Heart right ventricle (tissue), 16 donors: ENCODE measurements around the gene TST. TPM values are rescaled to one million over a fixed set of nuclear protein-coding genes. Genes with fewer than 3 reads are reported as not detected.

ENCODE experiments used
- ATAC-seq, 8 donors: fragments of 200-7000 bp; cut with Tn5 transposase; one replicate each; pipeline ENCODE4 v1.9.1; 2020; ENCODE audit warnings: mild to moderate bottlenecking in 8 of 8, moderate library complexity in 8 of 8, moderate number of reproducible peaks in 1 of 8
- DNase-seq, 2 donors: peaks; one replicate each; pipeline ENCODE4 v3.0.0-alpha.2; 2020
- H3K27ac ChIP-seq, 10 donors: fragments of 200-600 bp; sonication (generic) in 2 of 10; one replicate each; pipeline versions ENCODE4 v1.5.0 to v1.8.0; 2020 to 2022; ENCODE audit warnings: mild to moderate bottlenecking in 3 of 10
- H3K27me3 ChIP-seq, 7 donors: fragments of 200-600 bp; one replicate each; pipeline ENCODE4 v1.8.0; 2021 to 2022; ENCODE audit warnings: mild to moderate bottlenecking in 2 of 7
- H3K36me3 ChIP-seq, 9 donors: fragments of 200-600 bp; sonication (generic) in 1 of 9; one replicate each; pipeline versions ENCODE4 v1.5.0 to v1.8.0; 2020 to 2022; ENCODE audit warnings: mild to moderate bottlenecking in 2 of 9
- H3K4me1 ChIP-seq, 9 donors: fragments of 200-600 bp; sonication (generic) in 1 of 9; one replicate each; pipeline versions ENCODE4 v1.5.0 to v1.8.0; 2020 to 2022; ENCODE audit warnings: mild to moderate bottlenecking in 4 of 9
- H3K4me3 ChIP-seq, 10 donors: fragments of 200-600 bp; sonication (generic) in 2 of 10; one replicate each; pipeline versions ENCODE4 v1.5.0 to v1.8.0; 2020 to 2022; ENCODE audit warnings: mild to moderate bottlenecking in 7 of 10, moderate library complexity in 2 of 10
- H3K9me3 ChIP-seq, 11 donors: fragments of 200-600 bp in 10 of 11; sonication (generic) in 2 of 11; one replicate each; pipeline versions ENCODE4 v1.5.0 to v1.8.0; 2013 to 2022; ENCODE audit warnings: mild to moderate bottlenecking in 2 of 11, control low read depth in 1 of 11, moderate library complexity in 1 of 11
- WGBS, 2 donors: extraction: QIAGEN DNeasy Blood & Tissue Kit; methylation state at CpG; one replicate each; pipeline ENCODE4 v1.1.7; 2013; ENCODE audit warnings: inconsistent platforms in 1 of 2; 5-methylcytosine and 5-hydroxymethylcytosine counted together
- intact Hi-C, 10 donors: fragments of 100-400 bp; cut with DNase I; formaldehyde crosslinking; loops; one replicate each; pipeline versions ENCODE4 v1.11.1 to v1.14.2; 2022
- polyA plus RNA-seq, 2 donors: library from polyadenylated mRNA; stranded (reverse); fragments of 200-250 nt; gene quantifications; one replicate each; pipeline ENCODE4 v1.2.3, GENCODE V29; 2013
- total RNA-seq, 10 donors: library from RNA; stranded (reverse); fragmentation: NEBNext Ultra II Directional in 3 of 10; extraction: Animal tissue kit (Norgen Biotek cat#: 25700) in 3 of 10; gene quantifications; one replicate each; pipeline versions ENCODE4 v1.2.1 to v1.2.4, GENCODE V29; 2021 to 2023
- TF ChIP-seq, protein P1 (sequence below), 9 donors: fragments of 200-600 bp; sonication (generic) in 2 of 9; IDR thresholded peaks; one replicate each; pipeline versions ENCODE4 v1.5.0 to v1.8.0; 2021 to 2022; ENCODE audit warnings: antibody characterized with exemption in 9 of 9, mild to moderate bottlenecking in 5 of 9, moderate library complexity in 1 of 9
- donor health status: Arrhythmogenic right ventricular cardiomyopathy.
- donor health status: ischemic (EF 13 %, LVEDD 7.1; RV severe dilation, severe dysfunction).
- donor health status: healthy with polysubstance abuse.
- donor health status: DM: no; HTN: yes; CAD: no.
- donor health status: DM: no; HTN: no; CAD: no.
- donor health status: ischemic (EF 25% LVEDD 6.9; RV normal size, moderate dysfunction).
- donor health status: ischemic (EF 25% LVEDD 5.7; RV mildly dilated, moderate dysfunction).
- donor health status: healthy.
- donor health status: DM: yes; HTN: yes; CAD: no.
- donor health status: Ischemic cardiomyopathy.
- donor health status: ischemic (EF 35%, LVEDD 5.7; RV mildly dilated, moderate dysfunction).
- donor health status: nonischemic (EF 11% LVEDD 7.7; RV severe dilation, severe dysfunction).
- donor health status: DM: yes; HTN: yes; CAD: no.
- donor health status: PGD.
- donor health status: ischemic (EF 29% LVEDD 5.4; RV normal size, mild dysfunction).
- donor health status: nonischemic (EF 23%, LVEDD 6.1; RV moderate dilation, normal function).

Gene TST
- total and polyA plus RNA-seq, 12 donors = 34.1 to 87.4 (median 50.6) TPM

- Histone ChIP-seq H3K36me3 (no peaks in the 10 kb centered on the region), H3K4me3 (no peak overlapping the region), H3K9me3 (peaks cover 0 to 3% (median 0%) of the 10 kb centered on the region in 11 donors), H3K4me1 (peaks cover 0 to 9% (median 0%) of the 10 kb centered on the region in 9 donors), H3K27ac (no peak overlapping the region), H3K27me3 (peaks cover 0 to 15% (median 9%) of the 10 kb centered on the region in 7 donors)
- TF ChIP-seq, protein P1, sequence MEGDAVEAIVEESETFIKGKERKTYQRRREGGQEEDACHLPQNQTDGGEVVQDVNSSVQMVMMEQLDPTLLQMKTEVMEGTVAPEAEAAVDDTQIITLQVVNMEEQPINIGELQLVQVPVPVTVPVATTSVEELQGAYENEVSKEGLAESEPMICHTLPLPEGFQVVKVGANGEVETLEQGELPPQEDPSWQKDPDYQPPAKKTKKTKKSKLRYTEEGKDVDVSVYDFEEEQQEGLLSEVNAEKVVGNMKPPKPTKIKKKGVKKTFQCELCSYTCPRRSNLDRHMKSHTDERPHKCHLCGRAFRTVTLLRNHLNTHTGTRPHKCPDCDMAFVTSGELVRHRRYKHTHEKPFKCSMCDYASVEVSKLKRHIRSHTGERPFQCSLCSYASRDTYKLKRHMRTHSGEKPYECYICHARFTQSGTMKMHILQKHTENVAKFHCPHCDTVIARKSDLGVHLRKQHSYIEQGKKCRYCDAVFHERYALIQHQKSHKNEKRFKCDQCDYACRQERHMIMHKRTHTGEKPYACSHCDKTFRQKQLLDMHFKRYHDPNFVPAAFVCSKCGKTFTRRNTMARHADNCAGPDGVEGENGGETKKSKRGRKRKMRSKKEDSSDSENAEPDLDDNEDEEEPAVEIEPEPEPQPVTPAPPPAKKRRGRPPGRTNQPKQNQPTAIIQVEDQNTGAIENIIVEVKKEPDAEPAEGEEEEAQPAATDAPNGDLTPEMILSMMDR (IDR thresholded peaks at IDR 0.05) = no peak
- no peak for ATAC-seq
- WGBS, 2 donors = 68 to 76% methylated on average over 2 of the region's 2 CpGs
- intact Hi-C loops = no loop called here
- no peak for DNase-seq
Observed at GRCh38 chr22:36965696-36966095, 53.6 kb downstream of the TST start.

DNA sequence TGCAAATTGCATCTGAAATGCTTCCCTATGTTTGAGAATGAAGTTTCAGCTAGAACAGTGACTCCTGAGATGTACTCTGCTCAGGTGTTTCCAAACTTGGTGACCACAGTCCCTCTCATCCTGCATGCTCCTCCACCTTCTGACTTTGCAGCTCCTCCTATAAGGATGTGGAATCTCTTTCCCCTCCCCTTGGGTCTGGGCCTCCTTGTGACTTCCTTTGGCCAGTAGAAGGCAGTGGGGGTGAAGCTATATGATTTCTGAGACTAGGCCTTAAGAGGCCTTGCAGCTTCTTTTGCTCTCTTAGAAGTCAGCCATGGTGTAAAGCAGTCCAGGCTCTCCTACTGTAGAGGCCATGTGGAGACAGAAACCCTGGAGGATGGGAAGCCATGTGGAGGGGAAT is 55.1 kb downstream of the TST start:
- Histone ChIP-seq H3K27me3 (peaks cover 0 to 30% (median 14%) of the 10 kb centered on the region in 7 donors), H3K4me1 (peaks cover 0 to 5% (median 0%) of the 10 kb centered on the region in 9 donors), H3K9me3 (peaks cover 0 to 3% (median 0%) of the 10 kb centered on the region in 11 donors), H3K27ac (no peak overlapping the region), H3K4me3 (no peak overlapping the region), H3K36me3 (no peaks in the 10 kb centered on the region)
- TF ChIP-seq, protein P1 (IDR thresholded peaks at IDR 0.05) = no peak
- ATAC-seq (no peak), DNase-seq (no peak)
- intact Hi-C loops = no loop called here

GRCh38 chr22:36963302-36963701 is 55.9 kb downstream of the TST start:
- TF ChIP-seq, protein P1 (IDR thresholded peaks at IDR 0.05) = no peak
- Histone ChIP-seq H3K4me1 (peaks cover 0 to 5% (median 0%) of the 10 kb centered on the region in 9 donors), H3K9me3 (peaks cover 0 to 3% (median 0%) of the 10 kb centered on the region in 11 donors), H3K27ac (no peak overlapping the region), H3K4me3 (no peak overlapping the region), H3K27me3 (peaks cover 0 to 30% (median 14%) of the 10 kb centered on the region in 7 donors), H3K36me3 (no peaks in the 10 kb centered on the region)
- DNase-seq (no peak), ATAC-seq (no peak)
- intact Hi-C loops = no loop called here
- 56 to 63% methylated on average over 2 of the region's 2 CpGs for WGBS, 2 donors

- H3K4me3 ChIP-seq = no peak overlapping the region
- DNase-seq = no peak
- peaks cover 0 to 13% (median 0%) of the 10 kb centered on the region in 11 donors for H3K9me3 ChIP-seq
- 62 to 70% methylated on average over 3 of the region's 3 CpGs for WGBS, 2 donors
- no peak overlapping the region for H3K27ac ChIP-seq
- intact Hi-C loops = no loop called here
- TF ChIP-seq, protein P1 (IDR thresholded peaks at IDR 0.05) = no peak
- ATAC-seq = no peak
- peaks cover 0 to 5% (median 0%) of the 10 kb centered on the region in 9 donors for H3K4me1 ChIP-seq
- H3K27me3 ChIP-seq = peaks cover 0 to 30% (median 14%) of the 10 kb centered on the region in 7 donors
- H3K36me3 ChIP-seq = no peaks in the 10 kb centered on the region
Observed at GRCh38 chr22:36961626-36962025, 57.6 kb downstream of the TST start.

Other genes with a start within 250 kb of the TST start
- 10 to 100 TPM; 20.8 to 34.4 (median 26.3) TPM for gene IFT27, start 243.3 kb downstream of the TST start, total RNA-seq
- 10 to 100 TPM; 19.6 to 63.6 TPM for gene IFT27, start 243.3 kb downstream of the TST start, polyA plus RNA-seq
- gene PVALB, start 202.4 kb downstream of the TST start, total RNA-seq = not detected
- not detected for gene PVALB, start 202.4 kb downstream of the TST start, polyA plus RNA-seq
- 10 to 100 TPM in 2 of 10 donors, 1 to 10 TPM in 8; 1.1 to 18.9 (median 2.7) TPM for gene NCF4, start 158.4 kb downstream of the TST start, total RNA-seq
- gene NCF4, start 158.4 kb downstream of the TST start, polyA plus RNA-seq = 10 to 100 TPM in 1 of 2 donors, 1 to 10 TPM in 1; 4.6 to 10.5 TPM
- 10 to 100 TPM in 1 of 10 donors, 1 to 10 TPM in 9; 1.4 to 20.8 (median 1.8) TPM for gene CSF2RB, start 105.8 kb downstream of the TST start, total RNA-seq
- gene CSF2RB, start 105.8 kb downstream of the TST start, polyA plus RNA-seq = 1 to 10 TPM in 1 of 2 donors, under 1 TPM in 1; 0.81 to 1.5 TPM
- 10 to 100 TPM; 27.1 to 81.2 (median 42.0) TPM for gene MPST, start 295 bp upstream of the TST start, total RNA-seq
- 100 to 1,000 TPM; 160 to 192 TPM for gene MPST, start 295 bp upstream of the TST start, polyA plus RNA-seq
- 10 to 100 TPM in 7 of 10 donors, 1 to 10 TPM in 3; 6.9 to 49.2 (median 13.8) TPM for gene KCTD17, start 32.3 kb upstream of the TST start, total RNA-seq
- 10 to 100 TPM; 17.6 to 17.8 TPM for gene KCTD17, start 32.3 kb upstream of the TST start, polyA plus RNA-seq
- gene TMPRSS6, start 90.3 kb upstream of the TST start, total RNA-seq = not detected
- gene TMPRSS6, start 90.3 kb upstream of the TST start, polyA plus RNA-seq = not detected
- 10 to 100 TPM in 1 of 10 donors, 1 to 10 TPM in 3, under 1 TPM in 6; 0.19 to 10.3 (median 0.75) TPM for gene IL2RB, start 130.5 kb upstream of the TST start, total RNA-seq
- under 1 TPM; 0.16 to 0.22 TPM for gene IL2RB, start 130.5 kb upstream of the TST start, polyA plus RNA-seq
- 1 to 10 TPM in 8 of 10 donors, under 1 TPM in 2; 0.51 to 6.4 (median 1.4) TPM for gene C1QTNF6, start 168.8 kb upstream of the TST start, total RNA-seq
- 1 to 10 TPM; 2.9 to 4.1 TPM for gene C1QTNF6, start 168.8 kb upstream of the TST start, polyA plus RNA-seq
- gene SSTR3, start 193.0 kb upstream of the TST start, total RNA-seq = not detected
- not detected for gene SSTR3, start 193.0 kb upstream of the TST start, polyA plus RNA-seq
- 10 to 100 TPM in 1 of 10 donors, 1 to 10 TPM in 9; 1.1 to 37.1 (median 3.5) TPM for gene RAC2, start 224.8 kb upstream of the TST start, total RNA-seq
- 1 to 10 TPM; 1.4 to 5.0 TPM for gene RAC2, start 224.8 kb upstream of the TST start, polyA plus RNA-seq